ENCODE results near the gene DIPK1B.
"Not testable (repeated sequence)": the region's sequence is repeated elsewhere in the genome, so short reads cannot be mapped to it uniquely, and the experiment has no call there.

DIPK1B gene

DNA sequence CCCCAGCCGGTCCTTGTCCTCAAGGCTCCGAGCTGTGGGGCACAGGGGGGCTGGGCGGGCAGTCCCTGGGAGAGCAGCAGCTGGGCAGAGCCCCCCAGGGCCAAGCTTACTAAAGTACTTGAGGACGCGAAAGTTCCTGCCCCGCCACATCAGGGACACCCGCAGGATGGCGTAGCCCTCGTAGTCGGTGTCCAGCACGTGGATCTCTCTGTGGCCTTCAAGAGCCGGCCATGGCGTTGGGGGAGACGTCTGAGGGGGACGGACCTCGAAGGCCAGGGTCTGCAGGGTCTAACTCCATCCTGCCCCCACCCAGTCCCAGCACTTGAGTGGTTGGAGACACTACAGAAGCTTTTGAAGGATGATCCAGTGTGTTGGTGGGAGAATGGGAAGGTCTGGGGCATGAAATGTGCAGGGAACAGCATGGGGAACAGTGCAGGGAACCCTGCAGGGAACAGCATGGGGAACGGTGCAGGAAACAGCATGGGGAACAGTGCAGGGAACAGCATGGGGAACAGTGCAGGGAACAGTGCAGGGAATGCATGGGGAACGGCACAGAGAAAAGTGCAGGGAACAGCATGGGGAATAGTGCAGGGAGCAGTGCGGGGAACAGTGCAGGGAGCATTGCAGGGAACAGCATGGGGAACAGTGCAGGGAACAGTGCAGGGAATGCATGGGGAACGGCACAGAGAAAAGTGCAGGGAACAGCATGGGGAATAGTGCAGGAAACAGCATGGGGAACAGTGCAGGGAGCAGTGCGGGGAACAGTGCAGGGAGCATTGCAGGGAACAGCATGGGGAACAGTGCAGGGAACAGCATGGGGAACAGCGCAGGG is 43.1 kb downstream of the DIPK1B start:
- not testable (repeated sequence) for H3K4me3 ChIP-seq (ENCODE audit: low read depth, low read length); H3K9me3 ChIP-seq (ENCODE audit: control insufficient read depth, insufficient read depth, low read depth, low read length); H3K36me3 ChIP-seq (ENCODE audit: control insufficient read depth in 2 of 2, insufficient read depth in 1 of 2, low read length in 2 of 2); H3K27ac ChIP-seq (ENCODE audit: extremely low read depth, low read depth, low read length); H3K4me1 ChIP-seq (ENCODE audit: control insufficient read depth, insufficient read depth, low read length)
- peak; percentile 86 for TF ChIP-seq SETDB1 (IDR thresholded peaks at IDR 0.05; ENCODE audit: insufficient read length, low read length)
- TF ChIP-seq, protein P1, sequence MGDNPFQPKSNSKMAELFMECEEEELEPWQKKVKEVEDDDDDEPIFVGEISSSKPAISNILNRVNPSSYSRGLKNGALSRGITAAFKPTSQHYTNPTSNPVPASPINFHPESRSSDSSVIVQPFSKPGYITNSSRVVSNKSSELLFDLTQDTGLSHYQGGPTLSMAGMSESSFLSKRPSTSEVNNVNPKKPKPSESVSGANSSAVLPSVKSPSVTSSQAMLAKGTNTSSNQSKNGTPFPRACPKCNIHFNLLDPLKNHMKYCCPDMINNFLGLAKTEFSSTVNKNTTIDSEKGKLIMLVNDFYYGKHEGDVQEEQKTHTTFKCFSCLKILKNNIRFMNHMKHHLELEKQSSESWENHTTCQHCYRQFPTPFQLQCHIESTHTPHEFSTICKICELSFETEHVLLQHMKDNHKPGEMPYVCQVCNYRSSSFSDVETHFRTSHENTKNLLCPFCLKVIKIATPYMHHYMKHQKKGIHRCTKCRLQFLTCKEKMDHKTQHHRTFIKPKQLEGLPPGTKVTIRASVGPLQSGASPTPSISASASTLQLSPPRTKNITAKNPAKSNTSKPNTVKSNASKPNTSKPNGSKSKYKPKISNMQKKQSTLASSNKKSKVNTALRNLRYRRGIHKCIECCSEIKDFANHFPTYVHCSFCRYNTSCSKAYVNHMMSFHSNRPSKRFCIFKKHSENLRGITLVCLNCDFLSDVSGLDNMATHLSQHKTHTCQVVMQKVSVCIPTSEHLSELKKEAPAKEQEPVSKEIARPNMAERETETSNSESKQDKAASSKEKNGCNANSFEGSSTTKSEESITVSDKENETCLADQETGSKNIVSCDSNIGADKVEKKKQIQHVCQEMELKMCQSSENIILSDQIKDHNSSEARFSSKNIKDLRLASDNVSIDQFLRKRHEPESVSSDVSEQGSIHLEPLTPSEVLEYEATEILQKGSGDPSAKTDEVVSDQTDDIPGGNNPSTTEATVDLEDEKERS (tag by site-specific recombination; IDR thresholded peaks at IDR 0.05): peak; percentile 61; the same call in 1 of the 2 replicates
- CTCF ChIA-PET: interaction anchor here (0.5 to 2.6 kb wide), 4 partner anchors 12 to 440 kb away, joined by 3 to 16 read pairs (median 3); no protein-coding TSS in a partner anchor
- POLR2A ChIA-PET: interaction anchor here (0.5 kb wide), 1 partner anchor 23 kb away, joined by 4 read pairs; no protein-coding TSS in a partner anchor

DNA sequence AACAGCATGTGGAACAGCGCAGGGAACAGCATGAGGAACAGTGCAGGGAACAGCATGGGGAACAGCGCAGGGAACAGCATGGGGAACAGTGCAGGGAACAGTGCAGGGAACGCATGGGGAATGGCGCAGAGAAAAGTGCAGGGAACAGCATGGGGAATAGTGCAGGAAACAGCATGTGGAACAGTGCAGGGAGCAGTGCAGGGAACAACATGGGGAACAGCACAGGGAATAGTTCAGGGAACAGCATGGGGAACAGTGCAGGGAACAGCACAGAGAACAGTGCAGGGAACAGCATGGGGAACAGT is 43.7 kb downstream of the DIPK1B start:
- ChIA-PET POLR2A (no interaction called here), CTCF (interaction anchor here (2.6 kb wide), 1 partner anchor 11 kb away, joined by 16 read pairs; no protein-coding TSS in a partner anchor)
- Histone ChIP-seq H3K4me3 (ENCODE audit: low read depth, low read length) (no peak overlapping the region), H3K9me3 (ENCODE audit: control insufficient read depth, insufficient read depth, low read depth, low read length) (no peaks in the 10 kb centered on the region), H3K27ac (ENCODE audit: extremely low read depth, low read depth, low read length) (no peak overlapping the region), H3K4me1 (ENCODE audit: control insufficient read depth, insufficient read depth, low read length) (no peaks in the 10 kb centered on the region), H3K36me3 (ENCODE audit: control insufficient read depth in 2 of 2, insufficient read depth in 1 of 2, low read length in 2 of 2) (no peaks in the 10 kb centered on the region)
- TF ChIP-seq ZNF549 (tag by site-specific recombination; IDR thresholded peaks at IDR 0.05) (no peak), SETDB1 (IDR thresholded peaks at IDR 0.05; ENCODE audit: insufficient read length, low read length) (peak; percentile 84), ZNF777 (tag by site-specific recombination; IDR thresholded peaks at IDR 0.05; ENCODE audit: borderline replicate concordance) (no peak)

DNA sequence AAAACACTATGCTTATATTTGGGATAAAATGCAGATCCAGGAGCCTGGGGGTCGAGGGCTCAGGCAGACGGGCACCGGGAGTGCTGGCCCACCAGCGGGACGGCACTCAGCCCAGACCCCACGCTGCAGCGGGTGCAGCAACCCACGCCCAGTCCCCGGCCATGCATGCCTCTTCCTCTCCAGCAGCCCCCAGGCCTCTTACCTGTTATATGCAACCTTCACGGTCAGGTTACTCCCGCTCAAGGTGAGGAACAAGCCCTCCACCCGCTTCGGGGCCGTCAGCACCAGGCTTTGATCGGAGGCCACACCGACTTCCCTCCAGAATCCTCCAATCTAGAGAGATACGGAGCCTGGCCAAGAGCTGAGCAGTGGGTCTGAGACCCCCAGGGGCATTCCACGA is 44.5 kb downstream of the DIPK1B start:
- ChIA-PET CTCF (interaction anchor here (0.6 to 2.6 kb wide), 3 partner anchors 10 to 27 kb away, joined by 4 to 16 read pairs (median 6); no protein-coding TSS in a partner anchor), POLR2A (no interaction called here)
- Histone ChIP-seq H3K4me1 (ENCODE audit: control insufficient read depth, insufficient read depth, low read length) (no peaks in the 10 kb centered on the region), H3K27ac (ENCODE audit: extremely low read depth, low read depth, low read length) (no peak overlapping the region), H3K9me3 (ENCODE audit: control insufficient read depth, insufficient read depth, low read depth, low read length) (no peaks in the 10 kb centered on the region), H3K4me3 (ENCODE audit: low read depth, low read length) (no peak overlapping the region), H3K36me3 (ENCODE audit: control insufficient read depth in 2 of 2, insufficient read depth in 1 of 2, low read length in 2 of 2) (no peaks in the 10 kb centered on the region)
- TF ChIP-seq ZNF341 (tag by site-specific recombination; IDR thresholded peaks at IDR 0.05; ENCODE audit: low read depth) (no peak), FEZF1 (tag by site-specific recombination; IDR thresholded peaks at IDR 0.05) (no peak), GLIS1 (tag by site-specific recombination; IDR thresholded peaks at IDR 0.05) (no peak), ZNF350 (tag by site-specific recombination; IDR thresholded peaks at IDR 0.05) (no peak), ZNF555 (tag by site-specific recombination; conservative IDR thresholded peaks at IDR 0.05) (no peak)

DNA sequence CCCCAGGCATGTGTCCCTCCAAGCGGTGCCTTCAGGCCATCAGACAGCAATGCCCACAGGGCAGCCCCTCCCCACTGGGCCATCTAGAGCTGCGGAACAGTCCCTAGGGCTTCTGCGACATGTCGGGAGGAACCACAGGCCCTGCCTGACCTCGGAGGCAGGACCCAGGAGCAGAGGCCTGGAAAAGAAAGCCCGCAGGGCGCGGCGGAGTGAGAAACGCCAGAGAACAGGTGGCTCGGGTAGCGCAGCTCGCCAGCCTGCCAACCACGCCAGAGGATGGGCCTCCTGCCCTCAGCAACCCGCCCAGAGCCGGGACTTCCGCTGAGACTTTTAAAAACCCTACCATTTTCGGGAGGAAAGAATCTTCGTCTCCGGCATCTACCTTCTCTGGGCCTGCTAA is 45.0 kb downstream of the DIPK1B start:
- no peaks in the 10 kb centered on the region for H3K4me1 ChIP-seq (ENCODE audit: control insufficient read depth, insufficient read depth, low read length)
- no peaks in the 10 kb centered on the region for H3K36me3 ChIP-seq (ENCODE audit: control insufficient read depth in 2 of 2, insufficient read depth in 1 of 2, low read length in 2 of 2)
- no peak overlapping the region for H3K4me3 ChIP-seq (ENCODE audit: low read depth, low read length)
- no peaks in the 10 kb centered on the region for H3K9me3 ChIP-seq (ENCODE audit: control insufficient read depth, insufficient read depth, low read depth, low read length)
- ChIA-PET POLR2A (interaction anchor here (2.3 kb wide), 1 partner anchor 29 kb away, joined by 9 read pairs; no protein-coding TSS in a partner anchor), CTCF (interaction anchor here (0.6 to 5.9 kb wide), 14 partner anchors 9 to 479 kb away, joined by 3 to 54 read pairs (median 4); partner anchors contain the start of gene LCN6)
- H3K27ac ChIP-seq (ENCODE audit: extremely low read depth, low read depth, low read length): no peak overlapping the region
- TF ChIP-seq ZNF169 (tag by site-specific recombination; IDR thresholded peaks at IDR 0.05) (no peak), ZNF48 (tag by site-specific recombination; IDR thresholded peaks at IDR 0.05) (no peak), ZNF549 (tag by site-specific recombination; IDR thresholded peaks at IDR 0.05) (no peak), ZNF23 (tag by site-specific recombination; IDR thresholded peaks at IDR 0.05; ENCODE audit: borderline replicate concordance) (no peak), ZNF112 (tag by site-specific recombination; IDR thresholded peaks at IDR 0.05) (no peak), ZNF514 (tag by site-specific recombination; IDR thresholded peaks at IDR 0.05) (no peak), ZFP41 (tag by site-specific recombination; IDR thresholded peaks at IDR 0.05; ENCODE audit: borderline replicate concordance) (no peak), ZSCAN23 (tag by site-specific recombination; IDR thresholded peaks at IDR 0.05) (no peak)
- TF ChIP-seq, protein P2, sequence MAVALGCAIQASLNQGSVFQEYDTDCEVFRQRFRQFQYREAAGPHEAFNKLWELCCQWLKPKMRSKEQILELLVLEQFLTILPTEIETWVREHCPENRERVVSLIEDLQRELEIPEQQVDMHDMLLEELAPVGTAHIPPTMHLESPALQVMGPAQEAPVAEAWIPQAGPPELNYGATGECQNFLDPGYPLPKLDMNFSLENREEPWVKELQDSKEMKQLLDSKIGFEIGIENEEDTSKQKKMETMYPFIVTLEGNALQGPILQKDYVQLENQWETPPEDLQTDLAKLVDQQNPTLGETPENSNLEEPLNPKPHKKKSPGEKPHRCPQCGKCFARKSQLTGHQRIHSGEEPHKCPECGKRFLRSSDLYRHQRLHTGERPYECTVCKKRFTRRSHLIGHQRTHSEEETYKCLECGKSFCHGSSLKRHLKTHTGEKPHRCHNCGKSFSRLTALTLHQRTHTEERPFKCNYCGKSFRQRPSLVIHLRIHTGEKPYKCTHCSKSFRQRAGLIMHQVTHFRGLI (tag by site-specific recombination; IDR thresholded peaks at IDR 0.05): no peak

All from HEK293 (cell line).